Anterior cingulate cortex (tissue), 58 donors: ENCODE measurements around the gene ST8SIA4.

Source experiments
- DNase-seq, 58 donors: peaks; one replicate each; lab custom pipeline; 2025; lab: John Stamatoyannopoulos, UW

The ST8SIA4 gene

GRCh38 chr5:100832252-100833230 is 70.5 kb downstream of the ST8SIA4 start:
- no peak for DNase-seq

- no peak for DNase-seq
These were observed 74.2 kb downstream of the ST8SIA4 start for GRCh38 chr5:100828898-100829356.

GRCh38 chr5:100828071-100828897 is 74.8 kb downstream of the ST8SIA4 start:
- peak in 3 of 58 donors; percentile 2 to 23 (median 6) for DNase-seq

DNA sequence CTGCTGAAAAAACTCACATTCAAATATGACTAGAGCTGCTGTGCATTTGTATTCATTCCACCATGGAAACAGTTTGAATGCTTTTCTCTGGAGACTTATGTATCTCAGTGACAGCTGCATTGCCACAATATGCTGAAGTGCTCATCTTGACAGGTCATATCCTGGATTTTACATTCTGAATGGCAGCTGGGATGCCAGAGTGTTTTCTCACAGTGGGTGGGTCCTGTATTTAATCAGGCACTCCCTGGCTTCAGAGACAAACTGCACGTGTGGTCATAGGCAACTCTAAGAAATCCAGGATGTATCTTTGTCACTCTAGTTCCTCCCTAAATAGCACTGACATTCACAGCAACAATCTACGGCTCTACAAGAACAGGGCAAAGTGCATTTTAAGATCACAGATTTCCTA is 75.6 kb downstream of the ST8SIA4 start:
- peak in 3 of 58 donors; percentile 8 to 17 (median 9) for DNase-seq

DNA sequence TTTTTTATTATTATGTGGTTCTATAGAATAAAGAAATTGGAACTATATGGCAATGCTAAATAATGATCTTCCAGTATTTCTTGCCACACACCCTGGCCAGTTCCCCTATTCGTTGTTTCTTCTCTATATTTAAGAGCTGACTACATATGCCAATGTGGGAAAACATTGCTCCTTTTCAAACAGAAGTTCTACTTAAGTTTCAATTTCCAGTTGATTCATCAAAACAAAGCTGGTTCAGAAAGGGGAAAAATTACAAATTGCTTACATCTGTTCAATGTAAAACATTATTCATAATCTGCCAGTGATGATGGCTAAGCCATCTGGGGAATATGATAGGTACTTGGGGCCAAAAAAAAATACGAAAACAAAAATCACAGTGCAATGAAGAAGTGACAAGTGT is 76.9 kb downstream of the ST8SIA4 start:
- DNase-seq = no peak

GRCh38 chr5:100824635-100825034 is 78.4 kb downstream of the ST8SIA4 start:
- no peak for DNase-seq

DNA sequence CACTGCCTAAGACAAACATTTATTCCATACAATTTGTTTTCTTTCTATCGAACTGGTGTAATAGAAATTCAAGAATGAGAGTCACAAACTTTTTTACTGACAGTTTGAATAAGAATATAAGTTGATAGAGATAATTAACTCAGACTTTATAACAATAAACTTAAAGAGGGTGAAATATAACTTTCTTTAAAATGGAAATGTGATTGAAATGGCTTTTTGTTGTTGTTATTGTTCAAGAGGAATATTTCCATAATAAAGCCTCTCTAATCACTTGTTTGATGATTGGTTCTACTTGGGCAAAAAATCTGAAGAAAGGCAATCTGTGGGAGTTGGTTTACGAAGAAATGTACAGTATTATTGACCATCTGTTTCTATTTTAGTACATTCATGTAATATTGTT is 79.3 kb downstream of the ST8SIA4 start:
- no peak for DNase-seq

GRCh38 chr5:100821751-100822150 is 81.3 kb downstream of the ST8SIA4 start:
- DNase-seq = no peak

GRCh38 chr5:100818340-100818739 is 84.7 kb downstream of the ST8SIA4 start:
- no peak for DNase-seq

DNA sequence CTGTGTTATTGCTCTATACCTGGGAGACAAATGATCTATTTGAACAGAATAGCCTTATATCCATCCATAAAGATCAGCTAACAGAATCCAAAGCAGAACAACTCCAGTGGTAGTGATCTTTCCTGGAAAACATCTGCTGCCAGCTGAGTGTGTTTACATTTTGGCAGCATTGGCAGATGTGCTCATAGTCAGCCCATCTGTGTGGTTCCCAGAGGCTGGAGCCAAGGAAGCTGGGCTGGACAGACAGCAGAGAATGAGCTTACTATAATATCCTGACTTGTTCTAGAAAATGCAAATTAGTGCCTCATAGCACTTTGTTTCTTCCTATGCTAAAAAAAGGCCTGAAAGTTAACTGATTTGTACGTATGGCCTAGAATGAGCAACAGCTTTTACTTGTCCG is 99.7 kb downstream of the ST8SIA4 start:
- DNase-seq = peak in 19 of 58 donors; percentile 6 to 60 (median 24)

- no peak for DNase-seq
These were observed 100.9 kb downstream of the ST8SIA4 start for GRCh38 chr5:100802208-100802607.

- no peak for DNase-seq
These were observed 102.5 kb downstream of the ST8SIA4 start for GRCh38 chr5:100800562-100800961.

DNA sequence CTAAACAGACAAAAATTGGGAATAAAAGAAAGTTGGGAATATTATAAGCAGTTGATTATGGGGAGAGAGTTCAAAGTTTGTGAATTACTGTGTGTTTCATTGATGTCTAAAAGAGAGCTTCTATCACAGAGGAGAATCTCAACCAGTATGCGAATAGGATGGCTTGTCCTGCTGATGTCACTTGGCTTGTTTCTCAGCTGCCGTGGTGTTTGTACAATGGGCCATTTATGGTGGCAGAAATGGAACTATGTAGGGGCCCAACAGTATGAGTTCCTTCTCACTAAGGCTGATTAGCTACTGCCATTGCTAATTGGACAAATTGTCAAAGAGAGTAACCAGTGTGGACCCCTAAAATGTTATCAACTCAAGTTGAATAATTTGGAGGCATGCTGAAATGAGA is 103.9 kb downstream of the ST8SIA4 start:
- DNase-seq = peak in 11 of 58 donors; percentile 1 to 52 (median 19)

DNA sequence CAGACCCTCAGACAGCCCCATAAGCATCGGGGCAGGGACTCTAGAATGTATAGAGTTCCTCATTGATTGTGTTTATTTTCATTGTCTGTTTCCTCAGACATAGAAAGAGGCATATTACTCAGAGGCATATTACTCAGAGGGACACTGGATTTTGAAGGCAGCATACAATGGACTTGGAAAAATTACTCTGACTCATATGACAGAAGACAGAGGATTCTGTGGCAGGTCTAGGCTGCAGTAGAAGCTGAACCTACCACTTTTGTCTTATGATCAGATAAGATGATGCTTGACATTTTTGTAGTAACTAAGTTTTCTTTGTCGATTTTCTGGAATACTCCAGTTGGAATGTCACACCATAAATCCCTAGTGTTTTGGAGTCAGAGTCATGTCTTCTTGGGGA is 105.2 kb downstream of the ST8SIA4 start:
- no peak for DNase-seq

GRCh38 chr5:100796851-100797250 is 106.2 kb downstream of the ST8SIA4 start:
- DNase-seq = no peak

- DNase-seq = no peak
These were observed 108.2 kb downstream of the ST8SIA4 start for GRCh38 chr5:100794844-100795243.

DNA sequence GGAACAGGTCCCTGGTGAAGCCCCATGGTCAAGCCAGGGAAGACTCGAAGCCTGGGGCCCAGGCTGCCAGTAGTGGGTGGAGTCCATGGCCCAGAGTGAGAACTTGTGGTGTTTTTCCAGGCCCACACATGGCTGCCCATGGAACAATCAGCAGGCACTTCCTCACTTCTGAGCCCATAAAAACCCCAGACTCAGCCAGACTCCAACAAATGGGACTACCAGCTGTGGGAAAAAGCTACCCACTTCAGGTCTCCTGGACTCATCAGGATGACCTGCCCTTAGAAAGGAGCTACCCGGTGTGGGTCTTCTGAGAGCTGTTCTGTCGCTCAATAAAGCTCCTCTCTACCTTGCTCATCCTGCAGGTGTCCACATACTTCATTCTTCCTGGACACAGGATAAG is 108.9 kb downstream of the ST8SIA4 start:
- no peak for DNase-seq

DNA sequence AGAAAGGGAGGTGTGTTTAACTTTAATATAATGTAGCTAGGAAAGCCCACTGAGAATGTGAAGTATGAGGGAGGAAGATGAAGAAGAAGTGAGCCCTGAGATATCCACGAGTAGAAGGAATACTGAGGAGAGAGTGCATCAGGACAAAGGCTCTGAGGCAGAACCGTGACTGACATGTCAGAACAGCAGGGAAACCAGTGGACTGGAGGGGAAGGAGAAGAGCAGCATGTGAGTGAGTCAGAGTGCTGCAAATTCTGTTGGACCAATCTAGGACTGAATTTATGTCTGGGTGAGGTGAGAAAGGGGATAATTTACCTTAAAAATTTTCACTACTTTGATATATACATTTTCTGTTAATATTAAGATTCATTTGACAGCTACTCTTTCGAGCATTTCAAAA is 110.3 kb downstream of the ST8SIA4 start:
- no peak for DNase-seq

DNA sequence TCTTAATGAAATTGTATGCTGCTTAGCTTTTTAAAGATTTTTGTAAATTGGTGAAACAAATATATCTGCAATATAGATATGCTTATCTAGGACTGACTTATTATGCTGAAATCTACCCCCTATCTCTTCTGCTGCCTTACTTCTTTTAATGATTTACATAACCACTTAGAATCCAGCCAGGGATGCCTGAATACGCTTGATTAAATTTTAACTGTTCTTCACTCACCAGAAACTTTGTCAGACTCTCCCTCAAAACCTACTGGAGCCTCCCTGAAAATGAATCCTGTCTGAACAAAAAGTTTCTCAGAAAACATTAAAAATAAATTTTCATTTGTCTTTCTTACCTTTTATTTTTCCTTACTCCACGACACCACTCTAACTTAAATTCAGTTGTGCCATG is 111.7 kb downstream of the ST8SIA4 start:
- no peak for DNase-seq

DNA sequence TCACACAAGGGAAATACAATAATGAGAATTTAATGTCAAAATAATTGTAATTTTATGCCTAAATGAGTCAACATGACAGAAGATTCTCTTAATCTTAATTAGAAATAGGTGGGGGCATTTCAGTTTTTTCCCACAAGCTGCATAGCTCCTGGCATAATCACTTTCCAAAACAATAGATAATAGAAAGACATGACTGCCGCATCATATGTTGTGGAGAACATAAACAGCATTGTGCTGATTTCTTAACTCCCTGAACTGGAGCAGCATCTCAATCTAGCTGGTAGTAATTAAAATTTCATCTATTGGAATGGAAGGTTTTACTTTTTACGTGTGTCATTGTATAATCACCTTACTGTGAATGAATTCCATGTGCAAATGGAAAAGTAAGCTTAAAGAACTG is 112.1 kb downstream of the ST8SIA4 start:
- no peak for DNase-seq

- DNase-seq = no peak
These were observed 112.9 kb downstream of the ST8SIA4 start for GRCh38 chr5:100790170-100790665.
